GM18870 (cell line): ENCODE data around the gene EGLN3.
"Not testable (repeated sequence)": the region's sequence is repeated elsewhere in the genome, so short reads cannot be mapped to it uniquely, and the experiment has no call there.

Experiments used
- ATAC-seq: cut with Tn5 transposase; IDR thresholded peaks from one replicate; pipeline ENCODE4 v1.9.1; 2021; ENCODE audit warnings: moderate library complexity; ENCODE audit not compliant: unreplicated experiment

The EGLN3 gene

GRCh38 chr14:33938131-33938949, 12.5 kb downstream of the EGLN3 start:
- no peak for ATAC-seq

- no peak for ATAC-seq
Measured at GRCh38 chr14:33936391-33936790, 14.5 kb downstream of the EGLN3 start.

- ATAC-seq: no peak
Measured at GRCh38 chr14:33934938-33935337, 15.9 kb downstream of the EGLN3 start.

- no peak for ATAC-seq
Measured at GRCh38 chr14:33934043-33934750, 16.7 kb downstream of the EGLN3 start.

GRCh38 chr14:33933386-33933933, 17.4 kb downstream of the EGLN3 start:
- no peak for ATAC-seq

GRCh38 chr14:33932576-33933345, 18.1 kb downstream of the EGLN3 start:
- ATAC-seq: no peak

- ATAC-seq: no peak
Measured at GRCh38 chr14:33932033-33932432, 18.8 kb downstream of the EGLN3 start.

- no peak for ATAC-seq
Measured at GRCh38 chr14:33931461-33931860, 19.4 kb downstream of the EGLN3 start.

- ATAC-seq: no peak
Measured at GRCh38 chr14:33930439-33930838, 20.4 kb downstream of the EGLN3 start.

- ATAC-seq: no peak
Measured at GRCh38 chr14:33929799-33930408, 21.0 kb downstream of the EGLN3 start.

GRCh38 chr14:33928895-33929294, 22.0 kb downstream of the EGLN3 start:
- ATAC-seq: no peak

- ATAC-seq: no peak
Measured at GRCh38 chr14:33927944-33928343, 22.9 kb downstream of the EGLN3 start.

- ATAC-seq: not testable (repeated sequence)
Measured at GRCh38 chr14:33926967-33927366, 23.9 kb downstream of the EGLN3 start.

- ATAC-seq: no peak
Measured at GRCh38 chr14:33925946-33926345, 24.9 kb downstream of the EGLN3 start.

GRCh38 chr14:33925235-33925634, 25.6 kb downstream of the EGLN3 start:
- ATAC-seq: no peak

GRCh38 chr14:33924566-33925100, 26.2 kb downstream of the EGLN3 start:
- no peak for ATAC-seq

GRCh38 chr14:33922125-33922524, 28.7 kb downstream of the EGLN3 start:
- ATAC-seq: no peak

GRCh38 chr14:33918256-33918655, 32.6 kb downstream of the EGLN3 start:
- ATAC-seq: no peak

GRCh38 chr14:33917661-33918060, 33.2 kb downstream of the EGLN3 start:
- ATAC-seq: no peak
